GM03348 (cell line): ENCODE measurements around the gene SEMG2.

Source experiments
- DNase-seq: peaks from one replicate; pipeline ENCODE4 v3.0.0; 2012; ENCODE audit warnings: low spot score

The SEMG2 gene, protein sequence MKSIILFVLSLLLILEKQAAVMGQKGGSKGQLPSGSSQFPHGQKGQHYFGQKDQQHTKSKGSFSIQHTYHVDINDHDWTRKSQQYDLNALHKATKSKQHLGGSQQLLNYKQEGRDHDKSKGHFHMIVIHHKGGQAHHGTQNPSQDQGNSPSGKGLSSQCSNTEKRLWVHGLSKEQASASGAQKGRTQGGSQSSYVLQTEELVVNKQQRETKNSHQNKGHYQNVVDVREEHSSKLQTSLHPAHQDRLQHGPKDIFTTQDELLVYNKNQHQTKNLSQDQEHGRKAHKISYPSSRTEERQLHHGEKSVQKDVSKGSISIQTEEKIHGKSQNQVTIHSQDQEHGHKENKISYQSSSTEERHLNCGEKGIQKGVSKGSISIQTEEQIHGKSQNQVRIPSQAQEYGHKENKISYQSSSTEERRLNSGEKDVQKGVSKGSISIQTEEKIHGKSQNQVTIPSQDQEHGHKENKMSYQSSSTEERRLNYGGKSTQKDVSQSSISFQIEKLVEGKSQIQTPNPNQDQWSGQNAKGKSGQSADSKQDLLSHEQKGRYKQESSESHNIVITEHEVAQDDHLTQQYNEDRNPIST

DNA sequence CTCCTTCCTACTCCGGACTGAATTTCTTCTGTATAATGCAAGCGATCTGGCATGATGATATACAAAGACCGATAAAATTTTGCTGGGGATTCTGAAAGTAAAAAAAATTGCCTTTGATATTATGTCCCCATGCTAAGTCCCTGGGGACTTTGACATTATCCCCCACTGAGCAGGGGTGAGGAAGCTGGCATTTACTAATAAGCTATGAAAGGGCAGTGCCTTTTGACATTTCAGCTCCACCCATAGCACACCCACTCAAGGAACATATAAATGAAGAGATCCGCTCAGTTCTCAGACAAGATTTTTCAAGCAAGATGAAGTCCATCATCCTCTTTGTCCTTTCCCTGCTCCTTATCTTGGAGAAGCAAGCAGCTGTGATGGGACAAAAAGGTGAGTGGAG, at the start of gene SEMG2:
SEMG2 (plus strand) TSS at position 298 of the 400 bp plus-strand sequence; CDS start at position 315, 17 bp downstream.
- DNase-seq: no peak

DNA sequence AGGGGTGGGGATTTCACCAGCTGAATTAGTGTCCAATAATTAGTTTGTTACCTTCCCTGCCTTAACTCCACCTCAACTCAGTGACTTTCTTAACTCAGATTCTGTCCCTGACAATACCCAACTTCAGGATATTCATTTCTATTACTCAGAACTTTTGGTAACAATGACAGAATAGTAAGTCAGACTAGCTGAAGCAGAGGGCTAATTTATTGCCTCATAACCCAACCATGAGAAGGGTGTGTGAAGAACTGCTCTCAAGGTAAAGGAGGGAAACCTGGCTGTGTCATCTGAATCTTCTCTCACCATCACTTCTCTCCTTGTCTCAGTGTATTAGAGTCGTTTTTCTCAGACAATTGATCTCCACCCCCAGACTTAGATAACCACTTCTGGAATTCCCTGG, 47.7 kb upstream of the SEMG2 start:
- no peak for DNase-seq

DNA sequence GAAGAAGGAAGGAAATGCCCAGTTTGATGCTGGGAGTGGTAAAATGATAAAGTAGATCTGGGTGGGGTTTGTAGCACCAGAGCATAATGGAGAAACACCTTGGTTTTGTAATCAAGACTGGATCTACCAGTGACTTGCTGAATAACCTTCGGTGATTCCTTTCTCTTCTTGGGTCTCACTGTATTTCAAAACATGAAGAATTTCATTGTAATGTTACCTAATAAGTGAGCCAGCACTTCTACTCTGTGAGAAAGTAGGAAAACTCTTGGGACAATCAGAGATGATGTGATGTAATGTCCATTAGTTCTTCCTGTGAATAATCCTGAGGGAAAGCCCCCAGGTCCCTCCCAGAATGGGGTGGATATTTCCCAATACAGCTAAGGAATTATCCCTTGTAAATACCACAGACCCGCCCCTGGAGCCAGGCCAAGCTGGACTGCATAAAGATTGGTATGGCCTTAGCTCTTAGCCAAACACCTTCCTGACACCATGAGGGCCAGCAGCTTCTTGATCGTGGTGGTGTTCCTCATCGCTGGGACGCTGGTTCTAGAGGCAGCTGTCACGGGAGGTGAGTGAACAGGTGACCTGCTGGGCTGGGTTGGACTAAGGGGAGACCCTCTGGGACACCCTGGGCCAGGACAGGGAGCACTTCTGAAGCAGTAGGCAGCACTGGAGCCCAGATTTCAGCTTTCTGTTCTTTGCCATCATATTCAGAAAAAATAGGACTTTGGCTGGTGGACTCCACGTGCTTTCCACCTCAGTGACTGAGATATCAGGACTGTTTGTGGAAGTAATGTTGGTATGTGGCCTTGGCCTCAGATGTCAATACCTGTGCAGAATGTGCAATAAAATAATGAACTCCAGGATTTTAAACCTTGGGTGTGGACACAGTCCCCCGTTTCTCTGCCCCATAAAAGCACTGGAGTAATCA, 46.5 kb upstream of the SEMG2 start, which contains the start of gene PI3:
PI3 (plus strand) TSS at position 469 of the 931 bp plus-strand sequence; CDS start at position 490, 21 bp downstream.
- no peak for DNase-seq

DNA sequence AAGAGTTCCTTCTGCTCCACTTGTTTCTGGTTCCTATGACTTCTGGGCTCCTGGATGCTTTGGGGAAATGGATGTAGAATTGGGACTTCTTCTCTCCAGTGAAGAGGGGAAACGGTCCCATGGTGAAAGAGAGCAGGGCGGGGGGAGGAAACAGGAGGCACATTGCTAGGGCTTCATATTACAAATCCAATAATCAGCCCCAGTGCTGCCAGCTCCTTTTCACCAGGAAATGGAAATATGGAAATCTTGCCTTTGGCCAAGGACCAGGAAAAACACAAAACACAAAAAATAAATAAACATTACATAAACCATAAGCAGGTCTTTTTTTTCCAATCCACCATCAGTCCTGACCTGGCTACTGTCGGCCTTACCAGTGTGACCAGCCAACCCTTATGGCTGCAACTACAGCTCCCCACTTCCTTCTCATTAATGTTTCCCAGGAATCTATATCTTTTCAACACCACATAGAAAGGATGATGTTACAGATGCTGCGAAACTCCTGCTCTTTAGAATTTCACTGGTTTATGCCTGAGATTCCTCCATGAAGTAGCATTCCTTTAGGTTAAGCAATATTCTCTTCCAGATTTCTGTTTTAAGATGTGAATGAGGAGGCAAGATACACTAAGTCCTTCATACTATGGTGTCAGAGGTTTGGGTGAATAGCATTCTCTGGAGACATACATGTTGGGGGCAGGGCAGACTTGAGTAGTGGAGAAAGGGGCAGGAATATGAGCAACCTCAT, 44.5 kb upstream of the SEMG2 start:
- DNase-seq: no peak

DNA sequence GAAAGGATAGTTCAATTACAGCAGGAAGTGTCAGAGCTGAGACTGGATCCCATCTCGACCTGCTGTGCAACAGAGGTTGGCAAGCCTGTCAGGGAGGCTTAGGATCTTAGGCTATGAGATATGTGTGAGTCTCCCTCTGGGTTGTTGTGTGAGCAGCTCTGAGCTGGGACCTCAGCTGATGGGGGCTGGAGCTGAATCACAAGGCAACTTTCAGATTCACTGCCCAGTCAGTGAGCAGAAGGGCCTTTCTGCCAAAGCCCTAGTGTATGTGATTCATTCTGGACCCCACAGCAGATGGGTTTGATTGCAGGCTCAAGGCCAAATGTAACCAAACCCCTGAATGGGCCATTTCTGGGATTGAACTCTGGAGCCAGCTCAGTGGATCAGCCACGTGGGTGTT, 42.0 kb upstream of the SEMG2 start:
- DNase-seq: no peak

DNA sequence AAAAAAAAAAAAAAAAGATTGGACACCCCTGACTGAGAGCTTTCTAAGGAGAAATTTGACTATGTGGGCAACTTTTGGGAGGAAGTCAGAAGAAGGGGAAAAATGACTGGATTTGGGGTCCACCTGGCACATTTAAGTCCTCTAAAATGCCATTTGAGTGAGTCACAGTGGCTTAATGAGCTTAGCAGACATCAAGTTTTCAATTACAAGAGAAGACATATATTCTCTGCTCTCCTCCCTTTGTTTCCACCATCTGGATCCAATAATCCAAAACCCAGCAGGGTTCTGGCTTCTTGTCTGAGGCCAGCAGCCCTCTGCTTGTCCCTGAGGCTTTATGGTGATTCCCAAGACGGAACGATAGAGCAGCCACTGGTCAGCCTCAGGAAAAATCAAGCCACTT, 39.5 kb upstream of the SEMG2 start:
- DNase-seq: peak; percentile 22

DNA sequence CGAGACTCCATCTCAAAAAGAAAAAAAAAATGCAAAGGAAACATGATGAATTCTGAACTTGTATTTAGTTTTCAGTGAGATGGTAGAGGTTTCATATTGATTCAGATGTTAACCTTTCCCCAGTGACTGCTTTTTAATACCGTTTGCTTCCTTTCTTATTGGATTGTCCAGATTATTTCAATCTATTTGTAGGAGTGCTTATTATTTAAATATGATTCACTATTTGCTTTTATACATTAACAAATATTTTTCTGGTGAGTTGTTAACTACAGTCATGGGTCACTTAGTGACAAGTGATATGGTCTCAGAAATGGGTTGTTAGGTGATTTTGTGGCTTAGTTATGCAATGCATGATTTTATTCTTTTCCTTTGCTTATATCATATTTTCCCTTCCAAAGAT, 38.1 kb upstream of the SEMG2 start:
- no peak for DNase-seq

DNA sequence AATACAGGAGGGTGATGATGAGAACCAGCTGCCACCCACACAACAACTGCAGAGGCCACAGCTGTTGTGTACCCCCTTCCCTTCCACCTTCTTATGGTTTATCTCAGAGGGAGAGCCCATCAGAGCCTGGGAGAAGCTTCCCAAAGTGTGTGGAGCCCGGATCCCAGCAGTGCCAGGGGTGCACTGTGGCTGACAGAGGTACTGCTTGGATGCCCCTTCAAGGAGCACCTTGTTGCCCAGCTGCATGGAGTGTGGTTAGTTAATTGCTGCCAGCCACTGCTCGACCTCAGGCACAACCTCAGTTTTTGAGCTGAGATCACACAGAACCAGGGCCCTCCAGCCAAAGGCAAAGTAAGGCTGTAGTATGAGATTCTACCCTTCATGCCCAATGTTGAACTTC, 33.5 kb upstream of the SEMG2 start:
- no peak for DNase-seq

DNA sequence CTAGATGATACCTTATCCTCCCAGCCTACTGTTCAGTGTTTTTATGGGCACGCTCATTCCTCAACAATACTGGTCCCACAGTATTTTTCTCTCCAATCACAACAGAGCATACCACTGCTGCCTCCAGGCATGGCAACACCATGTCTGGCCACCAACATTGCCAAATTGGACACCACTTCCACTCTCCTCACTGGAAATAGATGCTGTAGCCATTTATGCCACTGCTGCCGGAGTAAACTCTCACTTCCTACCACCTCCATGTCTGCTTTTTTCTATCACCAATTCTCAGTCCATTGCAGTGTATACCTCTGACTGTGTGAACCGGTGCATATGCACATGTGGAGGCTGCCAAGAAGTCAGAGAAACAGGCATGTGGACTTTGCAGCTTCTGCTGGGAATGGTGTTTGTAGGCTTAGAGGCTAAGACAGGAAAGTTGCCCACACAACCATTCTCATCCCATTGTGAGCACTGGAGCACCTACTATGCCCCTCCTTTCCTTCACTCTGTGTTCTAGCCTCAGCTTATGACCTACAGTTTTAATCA, 32.0 kb upstream of the SEMG2 start:
- DNase-seq: no peak

DNA sequence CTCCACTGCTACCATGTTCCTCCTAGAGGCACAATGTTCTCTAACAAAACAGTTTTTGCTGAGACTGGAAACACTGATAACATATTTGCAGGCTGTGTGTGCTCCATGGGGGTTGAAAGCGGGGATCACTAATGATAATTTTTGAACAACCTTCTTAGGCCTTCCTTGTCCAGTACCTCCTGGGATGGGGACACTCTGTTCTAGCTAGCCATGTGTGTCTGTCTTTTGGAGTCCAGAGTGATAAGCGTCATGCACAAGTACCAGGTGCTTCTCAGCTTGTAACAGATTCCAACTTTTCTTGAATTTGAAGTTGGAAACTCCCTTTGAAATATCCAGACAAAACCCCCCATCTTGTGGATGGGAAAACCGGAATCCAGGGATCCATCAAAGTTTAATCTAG, 31.3 kb upstream of the SEMG2 start:
- no peak for DNase-seq

DNA sequence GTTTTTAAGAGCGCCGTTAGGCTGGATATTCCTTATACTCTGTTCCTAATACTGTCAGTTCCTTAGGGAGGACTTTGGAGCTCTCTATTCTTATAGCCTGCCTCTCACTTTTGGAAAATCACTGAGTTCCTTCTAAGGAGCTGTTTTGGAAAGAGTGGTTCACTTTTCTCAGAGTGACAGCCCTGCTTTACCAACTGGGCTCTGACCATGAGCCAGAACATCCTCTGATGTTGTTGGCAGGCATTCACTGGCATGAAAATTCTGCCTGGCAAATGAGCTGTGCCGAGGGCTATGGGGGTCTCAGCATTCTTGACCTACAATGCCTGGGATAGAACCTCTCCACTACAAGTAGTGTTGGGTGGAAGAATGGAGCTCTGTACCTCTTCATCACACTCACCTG, 29.2 kb upstream of the SEMG2 start:
- DNase-seq: no peak

DNA sequence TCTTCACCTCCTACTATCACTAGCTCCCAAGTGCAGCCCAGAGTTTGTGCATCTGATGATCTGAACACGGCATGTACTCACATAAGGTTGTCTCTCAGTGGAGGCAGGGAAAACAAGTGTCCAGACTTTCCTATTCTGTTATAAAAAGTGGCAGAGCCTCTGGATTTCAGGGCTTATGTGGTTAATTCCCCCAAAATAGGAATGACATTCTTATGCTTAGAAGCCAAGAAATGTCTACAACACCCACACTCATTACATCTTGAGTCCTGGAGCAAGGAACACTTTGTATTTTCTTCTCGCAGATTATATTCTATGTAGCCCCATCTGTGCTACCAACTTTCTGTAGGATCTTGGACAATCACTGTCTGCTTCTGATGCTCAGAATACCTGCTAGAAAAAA, 27.8 kb upstream of the SEMG2 start:
- no peak for DNase-seq

DNA sequence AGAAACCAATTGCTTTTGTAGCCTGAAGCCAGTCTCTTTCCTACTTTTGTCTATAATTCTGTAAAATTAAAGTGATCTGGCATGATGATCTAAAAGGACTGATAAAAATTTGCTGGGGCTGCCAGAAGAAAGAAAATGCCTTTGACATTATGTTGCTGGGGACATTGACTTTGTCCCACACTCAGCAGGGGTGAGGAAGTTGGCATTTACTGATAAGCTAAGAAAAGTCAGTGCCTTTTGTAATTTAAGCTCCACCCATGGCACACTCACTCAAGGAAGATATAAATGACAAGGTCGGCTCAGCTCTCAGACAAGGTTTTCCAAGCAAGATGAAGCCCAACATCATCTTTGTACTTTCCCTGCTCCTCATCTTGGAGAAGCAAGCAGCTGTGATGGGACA, 14.4 kb upstream of the SEMG2 start, which contains the start of gene SEMG1:
SEMG1 (plus strand) TSS at position 309 of the 400 bp plus-strand sequence; CDS start at position 330, 21 bp downstream.
- no peak for DNase-seq

DNA sequence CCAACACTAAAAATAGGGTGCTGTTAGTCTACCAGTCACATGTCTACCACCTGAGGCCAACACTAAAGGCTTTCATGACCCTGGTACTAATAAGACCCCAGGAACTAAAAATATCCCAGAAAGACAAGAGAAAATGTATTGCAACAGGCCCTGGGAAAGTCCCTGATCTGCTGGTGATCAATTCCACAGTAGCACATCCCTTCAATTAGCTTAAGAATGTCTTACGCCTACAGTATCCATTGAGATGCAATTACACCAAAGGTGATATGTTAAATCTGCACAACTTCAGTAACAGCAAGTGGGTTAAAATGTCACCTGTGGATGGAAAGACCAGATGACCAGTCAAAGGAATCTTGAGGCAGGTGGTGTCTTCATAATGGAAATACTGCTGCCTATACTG, 11.2 kb upstream of the SEMG2 start:
- no peak for DNase-seq

DNA sequence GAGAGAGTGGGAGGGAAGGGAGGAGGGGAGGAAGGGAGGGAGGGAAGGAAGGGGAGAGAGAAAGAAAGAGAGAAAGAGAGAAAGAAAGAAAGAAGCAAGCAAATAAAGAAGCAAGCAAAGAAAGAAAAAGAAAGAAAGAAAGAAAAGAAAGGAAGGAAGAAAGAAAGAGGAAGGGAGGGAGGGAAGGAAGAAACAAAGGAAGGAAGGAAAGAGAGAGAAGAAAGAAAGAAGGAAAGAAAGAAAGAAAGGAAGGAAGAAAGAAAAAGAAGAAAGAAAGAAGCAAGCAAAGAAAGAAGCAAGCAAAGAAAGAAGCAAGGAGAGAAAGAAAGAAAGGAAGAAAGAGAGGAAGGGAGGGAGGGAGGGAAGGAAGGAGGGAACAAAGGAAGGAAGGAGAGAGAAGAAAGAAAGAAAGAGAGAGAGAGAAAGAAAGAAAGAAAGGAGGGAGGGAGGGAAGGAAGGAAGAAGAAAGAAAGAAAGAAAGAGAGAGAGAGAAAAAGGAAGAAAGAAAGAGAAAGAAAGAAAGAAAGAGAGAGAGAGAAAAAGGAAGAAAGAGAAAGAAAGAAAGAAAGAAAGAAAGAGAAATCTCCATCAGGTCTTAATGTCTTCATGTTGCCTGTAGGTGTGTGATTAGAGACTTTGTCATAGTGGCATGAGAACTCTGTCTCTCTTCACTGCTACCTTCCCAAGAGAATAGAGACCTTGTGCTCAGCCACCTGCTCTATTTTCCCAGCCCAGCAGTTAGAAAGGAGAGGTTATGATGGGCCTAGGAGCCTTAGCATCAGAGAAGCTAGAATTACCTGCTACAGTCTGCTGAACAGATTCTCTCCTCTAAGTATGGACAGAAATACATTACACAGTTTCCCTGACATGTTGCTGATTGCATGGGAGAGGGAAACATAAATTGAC, 9.4 kb upstream of the SEMG2 start:
- no peak for DNase-seq

DNA sequence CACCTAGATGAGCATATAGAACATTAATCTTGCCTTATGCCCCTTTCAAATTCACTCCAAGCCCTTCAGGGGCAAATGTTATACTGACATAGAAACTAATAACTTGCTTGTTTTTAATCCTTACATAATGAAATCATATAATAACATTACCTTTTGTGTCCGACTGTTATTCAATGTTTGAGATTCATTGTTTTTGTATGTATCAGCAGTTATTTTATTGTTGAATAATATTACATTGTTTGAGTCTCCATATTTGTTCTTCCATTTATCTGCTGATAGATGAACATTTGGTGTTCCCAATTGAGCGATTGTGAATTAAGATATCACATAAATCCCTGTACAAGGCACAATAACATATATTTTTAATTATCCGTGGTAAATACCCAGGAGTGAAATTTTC, 8.3 kb upstream of the SEMG2 start:
- DNase-seq: no peak

DNA sequence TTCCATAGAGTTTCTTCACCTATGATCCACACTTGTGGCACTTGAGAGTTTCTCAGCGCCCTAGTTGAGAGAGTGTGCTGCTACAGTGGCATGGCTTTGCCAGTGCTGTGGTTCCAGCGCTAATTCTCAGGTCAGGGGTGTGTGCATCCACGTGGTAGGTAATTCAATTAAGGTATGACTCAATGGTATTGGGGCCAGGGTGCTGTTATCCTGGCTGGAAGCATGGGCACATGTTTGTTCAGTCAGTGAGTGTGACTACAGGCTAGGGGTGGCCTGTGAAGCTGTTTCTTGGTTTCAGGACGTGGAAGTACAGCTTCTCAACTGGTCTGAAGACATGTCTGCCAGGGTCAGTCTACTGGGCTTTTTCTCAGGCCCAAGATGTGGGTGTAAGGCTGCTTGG, 3.0 kb upstream of the SEMG2 start:
- no peak for DNase-seq

DNA sequence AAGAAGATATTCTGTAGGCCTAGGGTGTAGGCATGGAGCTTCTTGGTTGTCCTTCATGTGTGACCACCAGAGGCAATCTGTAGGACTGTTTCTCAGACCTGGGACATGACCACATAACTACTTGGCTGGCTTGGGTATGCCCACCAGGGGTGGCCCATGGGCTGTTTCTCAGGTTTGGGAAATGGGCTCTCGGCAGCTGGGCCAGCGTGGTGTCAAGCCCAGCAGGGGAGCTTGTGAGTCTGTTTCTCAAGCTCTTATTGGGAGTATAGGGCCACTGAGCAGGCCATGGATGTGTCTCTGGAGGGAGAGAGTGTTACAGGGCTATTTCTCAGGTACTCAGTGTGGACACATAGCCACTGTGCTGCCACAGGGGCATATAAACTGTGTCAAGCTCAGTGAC, 2.5 kb upstream of the SEMG2 start:
- no peak for DNase-seq

DNA sequence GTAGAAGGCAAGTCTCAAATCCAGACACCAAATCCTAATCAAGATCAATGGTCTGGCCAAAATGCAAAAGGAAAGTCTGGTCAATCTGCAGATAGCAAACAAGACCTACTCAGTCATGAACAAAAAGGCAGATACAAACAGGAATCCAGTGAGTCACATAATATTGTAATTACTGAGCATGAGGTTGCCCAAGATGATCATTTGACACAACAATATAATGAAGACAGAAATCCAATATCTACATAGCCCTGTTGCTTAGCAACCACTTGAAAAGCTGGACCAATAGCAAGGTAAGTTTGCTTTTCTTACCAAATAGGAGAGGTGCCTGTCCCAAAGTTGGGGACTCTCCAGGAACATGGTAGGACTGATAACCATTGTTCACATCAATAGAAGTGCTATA, 2.0 kb downstream of the SEMG2 start:
- DNase-seq: no peak

DNA sequence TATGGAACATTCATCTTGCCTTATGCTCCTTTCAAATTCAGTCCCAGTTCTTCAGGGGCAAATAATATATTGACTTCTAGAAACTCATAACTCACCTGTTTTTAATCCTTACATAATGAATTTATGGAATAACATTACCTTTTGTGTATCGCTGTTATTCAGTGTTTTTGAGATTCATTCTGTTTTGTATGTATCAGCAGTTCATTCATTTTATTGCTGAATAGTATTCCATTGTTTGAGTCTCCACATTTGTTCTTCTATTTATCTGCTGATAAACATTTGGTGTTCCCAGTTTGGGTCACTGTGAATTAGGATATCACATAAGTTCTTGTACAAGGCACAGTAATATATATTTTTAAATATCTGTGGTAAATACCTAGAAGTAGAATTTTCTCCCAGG, 5.1 kb downstream of the SEMG2 start:
- DNase-seq: no peak
